ENCODE data around the gene SIRPA.

DNA sequence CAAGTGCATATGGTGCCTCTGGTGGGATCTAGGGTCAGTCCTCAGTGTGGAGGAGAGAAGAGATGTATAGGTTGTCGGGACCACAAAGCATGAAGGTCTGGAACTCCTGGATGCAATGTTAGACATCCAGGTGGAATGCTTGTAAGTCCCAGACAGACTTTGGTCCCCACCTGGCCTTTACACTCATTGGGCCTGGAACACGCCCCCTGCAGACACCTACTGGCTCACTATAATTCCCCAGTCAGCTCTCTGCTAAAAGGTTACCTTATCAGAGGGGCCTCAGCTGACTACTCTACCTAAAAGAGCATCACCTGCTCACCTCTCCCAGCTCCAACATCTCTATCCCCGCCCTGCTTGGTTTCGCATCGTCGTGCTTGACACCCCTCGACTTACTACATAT lies 41.7 kb upstream of the SIRPA start:
- TF ChIP-seq EZH2 (IDR thresholded peaks at IDR 0.05) (no peak), POLR2AphosphoS5 (IDR thresholded peaks at IDR 0.05; ENCODE audit: borderline replicate concordance, low read depth, low read length) (no peak)
